Fibroblast of lung (primary cell): ENCODE data around the gene PSTPIP2.

Experiments used
- CTCF ChIP-seq, 2 donors: IDR thresholded peaks in 1 of 2; conservative IDR thresholded peaks in 1 of 2; 1 replicate in 1 of 2; 2 replicates in 1 of 2; pipeline ENCODE4 v1.5.1; 2011 to 2012; ENCODE audit warnings: low read length in 2 of 2, control low read depth in 1 of 2, inconsistent platforms in 1 of 2, low read depth in 1 of 2, mild to moderate bottlenecking in 1 of 2
- EZH2 ChIP-seq: IDR thresholded peaks from 2 replicates; pipeline ENCODE4 v1.5.1; 2012; ENCODE audit warnings: low read length, control low read depth, mild to moderate bottlenecking; ENCODE audit errors: missing control alignments

- TF ChIP-seq CTCF (conservative IDR thresholded peaks at IDR 0.05 in 1 of 2, IDR thresholded peaks at IDR 0.05 in 1 of 2; ENCODE audit: low read depth in 1 of 2, low read length in 2 of 2), result no peak
- no peak for TF ChIP-seq EZH2
These were observed 37.8 kb downstream of the PSTPIP2 start for GRCh38 chr18:46034230-46034629.
